Activated CD4-positive, alpha-beta T cell treated with anti-CD3 and anti-CD28 coated beads for 1 hour (primary cell): ENCODE data around the gene TMEM256.

ENCODE experiments used
- DNase-seq: peaks from one replicate; pipeline ENCODE4 v3.0.0-alpha.2; 2020

Gene TMEM256

DNA sequence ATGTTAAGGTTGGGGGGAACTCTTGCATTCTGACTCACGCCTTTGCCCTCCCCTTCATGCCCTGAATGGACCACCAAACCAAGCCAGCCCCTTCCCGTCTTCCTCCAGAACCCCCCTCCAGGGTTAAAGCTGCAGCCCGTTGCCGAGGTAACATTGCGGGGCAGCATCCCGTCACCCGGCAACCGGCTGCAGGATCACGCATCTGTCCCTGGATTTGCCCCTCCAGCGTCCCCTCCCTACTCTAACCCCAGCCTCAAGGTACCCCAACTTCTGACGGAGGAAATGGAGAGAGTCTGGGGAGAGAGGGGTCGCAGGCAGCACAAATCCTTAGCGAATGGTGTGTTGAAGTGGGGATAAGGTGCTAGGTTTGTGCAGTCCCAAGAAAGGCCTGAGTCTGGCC lies 3.2 kb upstream of the TMEM256 start:
- DNase-seq = no peak

DNA sequence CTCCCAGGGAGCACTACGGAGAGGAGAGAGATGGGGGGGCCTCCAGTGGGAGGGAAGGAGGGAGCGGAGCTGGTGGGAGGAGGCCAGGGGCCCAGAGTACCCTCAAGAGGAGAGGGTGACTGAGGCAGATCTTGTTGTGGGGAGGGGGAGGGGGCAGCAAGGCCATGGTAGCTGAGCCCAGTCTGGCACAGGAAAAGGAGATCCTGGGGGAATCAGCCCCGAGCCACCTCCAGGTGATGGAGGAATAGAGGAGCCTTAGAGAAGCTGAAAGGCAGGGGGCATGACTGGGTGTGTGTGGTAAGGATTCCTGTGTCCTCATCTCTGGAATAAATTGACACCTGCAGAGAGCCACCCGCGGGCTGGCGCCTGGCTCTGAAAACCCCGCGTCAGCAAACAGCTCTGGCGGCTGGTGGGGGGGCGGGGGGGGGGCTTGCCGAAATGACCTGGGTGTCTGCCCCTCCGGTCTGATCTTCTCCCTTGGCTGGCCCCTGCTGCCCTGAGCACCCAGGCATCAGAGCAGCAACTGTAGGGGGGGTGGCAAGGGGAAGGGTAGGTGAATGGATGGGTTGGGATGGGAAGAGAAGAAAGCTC lies 2.4 kb upstream of the TMEM256 start:
- no peak for DNase-seq

DNA sequence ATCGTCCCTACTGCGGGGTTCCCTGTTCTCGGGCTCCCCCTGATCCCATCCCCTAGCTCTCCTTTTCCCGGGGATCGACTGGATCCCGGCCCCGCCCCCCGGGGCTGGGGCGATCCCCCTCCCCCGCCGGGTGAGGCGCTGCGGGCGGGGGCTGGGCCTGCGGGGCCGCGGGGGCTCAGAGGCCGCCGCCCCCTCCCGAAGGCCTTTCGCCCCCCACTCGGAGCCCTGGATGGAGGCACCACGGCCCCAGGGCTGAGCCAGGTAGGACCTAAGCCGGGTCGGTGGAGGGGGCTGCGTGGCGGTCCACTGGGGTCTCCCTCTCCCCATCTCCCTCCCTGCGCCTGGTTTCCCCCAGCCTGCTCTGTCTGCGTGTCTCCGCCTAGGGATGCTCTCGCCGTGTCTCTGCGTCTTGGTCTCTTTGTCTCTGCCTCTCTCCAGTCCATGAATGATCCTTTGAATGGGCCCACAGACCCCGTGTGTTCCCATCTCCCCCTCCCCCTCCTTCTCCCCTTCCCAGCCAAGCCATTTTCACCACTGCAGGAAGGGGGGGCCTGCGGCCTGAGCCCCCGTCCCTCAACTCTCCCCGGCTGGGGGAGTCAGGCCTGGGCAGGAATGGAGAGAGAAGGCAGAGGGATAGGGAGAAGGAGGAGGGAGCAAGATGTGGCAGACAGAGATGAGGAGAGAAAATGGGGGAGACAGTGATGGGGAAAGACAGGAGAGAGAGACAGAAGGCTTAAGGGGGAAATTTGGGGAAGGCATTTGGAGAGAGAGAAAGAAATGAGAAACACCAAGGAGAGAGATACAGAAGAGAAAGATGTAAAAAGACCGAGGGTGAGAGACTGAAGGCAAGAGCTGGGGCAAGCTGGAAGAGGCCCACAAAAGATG lies 1.7 kb upstream of the TMEM256 start:
- no peak for DNase-seq

DNA sequence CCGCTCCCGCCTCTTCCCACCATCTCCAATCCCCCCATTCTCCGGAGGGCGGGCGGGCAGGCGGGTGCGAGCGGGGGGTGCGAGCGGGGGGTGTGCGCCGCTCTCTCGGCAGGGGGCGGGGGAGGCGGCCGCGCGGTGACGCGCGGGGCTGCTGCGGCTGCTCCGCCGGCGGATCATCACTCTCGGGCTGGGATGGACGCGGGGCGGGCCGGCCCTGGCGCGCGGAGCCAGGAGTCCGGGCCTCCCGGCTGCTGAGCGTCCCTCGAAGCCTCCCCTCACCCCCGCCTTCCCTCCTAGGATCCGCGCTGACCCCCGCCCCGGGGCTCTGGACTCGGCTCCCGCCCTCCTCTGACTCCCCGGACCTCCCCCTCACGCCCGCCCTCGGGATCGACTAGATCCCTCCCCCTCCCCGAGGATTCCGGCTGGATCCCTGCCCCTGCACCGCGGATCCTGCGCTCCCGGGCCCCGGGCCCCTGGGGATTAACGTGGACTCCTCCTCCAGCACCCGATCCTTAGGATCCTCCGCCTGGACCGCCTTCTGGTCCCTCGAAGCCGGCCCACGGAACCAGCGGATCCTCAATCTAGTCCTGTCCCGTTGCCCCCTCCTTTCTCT lies 946 bp upstream of the TMEM256 start:
- DNase-seq = no peak

DNA sequence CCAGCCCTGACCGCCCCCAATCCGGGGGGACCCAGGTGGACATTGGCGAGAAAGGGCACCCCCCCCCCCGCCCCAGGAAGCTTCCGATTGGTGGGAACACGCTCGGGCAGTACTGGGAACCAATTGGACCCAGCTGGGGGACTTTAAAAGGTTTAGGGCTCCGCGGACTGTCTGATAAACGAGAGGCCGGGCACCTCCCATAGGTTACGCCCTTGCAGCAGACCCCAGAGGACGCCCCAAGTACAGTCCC lies 245 bp downstream of the TMEM256 start:
- DNase-seq = no peak

DNA sequence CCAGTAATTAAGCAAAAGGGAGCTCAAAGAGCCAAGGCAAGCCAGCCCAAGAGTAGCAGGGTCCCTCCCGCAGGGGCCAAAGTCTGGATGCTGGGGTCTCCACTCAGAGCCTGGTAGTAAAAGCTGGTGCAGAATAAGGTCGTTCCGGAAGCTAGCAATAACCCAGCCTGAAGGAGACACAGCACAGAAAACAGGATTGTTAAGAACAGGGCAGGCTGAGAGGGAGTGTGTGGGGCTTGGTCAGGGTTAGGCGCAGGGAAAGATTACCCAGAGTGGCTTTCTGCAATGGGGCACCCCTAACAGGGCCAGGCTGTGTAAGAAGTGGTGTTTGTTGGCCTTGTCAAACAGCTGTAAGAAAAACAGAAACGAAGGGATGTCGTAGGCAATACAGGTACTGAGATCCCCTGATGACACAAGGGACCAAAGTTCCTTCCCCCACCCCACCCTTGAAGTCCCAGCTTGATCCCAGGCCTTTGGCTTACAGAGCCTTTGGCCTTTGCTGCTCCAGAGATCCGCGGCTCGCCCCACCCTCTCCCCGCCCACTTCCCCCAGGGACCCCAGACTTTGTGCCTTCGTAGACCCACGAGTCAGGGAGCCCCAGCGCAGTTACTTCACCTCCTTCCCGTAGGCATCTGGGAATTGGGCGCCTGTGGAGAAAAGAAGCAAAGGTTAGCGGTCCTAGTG lies 712 bp downstream of the TMEM256 start:
- no peak for DNase-seq

DNA sequence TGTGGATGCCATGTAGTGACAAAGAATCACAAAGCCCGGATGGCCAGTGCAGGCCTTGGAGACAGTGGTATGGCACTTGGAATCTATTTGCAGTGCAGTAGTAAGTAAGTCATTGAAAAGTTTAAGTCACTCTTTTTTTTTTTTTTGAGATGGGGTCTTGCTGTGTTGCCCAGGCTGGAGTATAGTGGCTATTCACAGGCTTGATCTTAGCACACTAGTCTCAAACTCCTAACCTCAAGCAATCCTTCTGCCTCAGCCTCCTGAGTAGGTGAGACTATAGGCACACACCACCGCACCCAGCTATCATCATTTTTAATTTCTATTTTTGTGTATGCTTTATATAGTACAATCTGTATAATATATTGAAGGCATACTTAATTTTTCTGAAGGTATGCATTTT lies 5.3 kb downstream of the TMEM256 start:
- no peak for DNase-seq

DNA sequence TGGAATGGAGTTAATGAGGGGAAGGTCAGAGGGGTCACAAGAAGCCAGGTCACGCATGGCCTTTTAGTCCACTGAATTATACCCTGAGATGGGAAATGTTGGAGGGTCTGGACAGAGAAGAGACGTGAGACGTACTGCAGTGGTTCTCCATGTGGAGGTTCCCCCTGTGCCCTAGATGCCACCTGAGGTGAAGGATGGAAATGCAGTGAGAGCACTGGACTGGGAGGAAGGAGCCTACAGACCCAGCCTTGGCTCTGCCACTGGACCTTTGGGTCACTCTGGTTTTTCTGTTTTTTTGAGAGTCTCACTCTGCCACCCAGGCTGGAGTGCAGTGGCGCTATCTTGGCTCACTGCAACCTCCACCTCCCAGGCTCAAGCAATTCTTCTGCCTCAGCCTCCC lies 7.8 kb downstream of the TMEM256 start:
- DNase-seq = no peak

DNA sequence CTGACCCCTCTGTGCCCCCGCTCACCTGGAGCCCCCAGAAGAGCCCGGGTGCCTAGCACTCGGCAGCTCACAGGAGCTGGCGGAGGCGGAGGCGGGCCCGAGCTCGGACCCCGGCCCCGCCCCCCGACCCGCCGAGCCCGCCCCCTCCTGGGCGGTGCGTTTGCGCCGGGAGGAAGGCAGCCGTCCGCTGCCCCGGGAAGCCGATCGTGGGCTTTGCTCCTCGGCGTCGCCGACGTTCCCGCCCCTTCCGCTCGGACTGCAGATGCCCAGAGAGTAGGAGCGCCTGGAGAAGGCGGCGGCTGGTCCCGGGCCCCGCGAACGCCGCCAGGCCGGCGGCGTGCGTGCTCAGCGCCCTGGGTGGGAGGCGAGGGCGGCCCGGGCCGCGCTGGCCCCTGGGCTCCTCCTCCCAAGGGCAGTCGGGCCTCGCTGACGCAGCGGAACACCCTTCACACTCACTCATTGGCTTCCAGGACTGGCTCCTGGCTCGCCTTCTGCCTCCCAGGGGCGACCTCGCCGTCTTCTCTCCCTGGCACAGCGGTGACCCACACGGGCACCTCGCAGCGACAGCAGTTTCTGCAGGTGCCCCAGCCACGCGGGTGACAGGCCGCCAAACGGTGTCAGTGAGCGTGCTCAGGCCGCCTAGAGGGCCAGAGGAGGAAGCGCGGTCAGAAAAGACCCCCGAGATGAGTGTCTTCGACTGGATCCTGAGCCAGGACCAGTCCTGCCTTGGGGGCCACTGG lies 9.3 kb downstream of the TMEM256 start, which contains the start of gene PLSCR3:
Gene PLSCR3 (minus strand): TSS at position 74 of the 740 bp plus-strand sequence. CDS start 415 bp downstream, outside the sequence.
- DNase-seq = peak; percentile 72

DNA sequence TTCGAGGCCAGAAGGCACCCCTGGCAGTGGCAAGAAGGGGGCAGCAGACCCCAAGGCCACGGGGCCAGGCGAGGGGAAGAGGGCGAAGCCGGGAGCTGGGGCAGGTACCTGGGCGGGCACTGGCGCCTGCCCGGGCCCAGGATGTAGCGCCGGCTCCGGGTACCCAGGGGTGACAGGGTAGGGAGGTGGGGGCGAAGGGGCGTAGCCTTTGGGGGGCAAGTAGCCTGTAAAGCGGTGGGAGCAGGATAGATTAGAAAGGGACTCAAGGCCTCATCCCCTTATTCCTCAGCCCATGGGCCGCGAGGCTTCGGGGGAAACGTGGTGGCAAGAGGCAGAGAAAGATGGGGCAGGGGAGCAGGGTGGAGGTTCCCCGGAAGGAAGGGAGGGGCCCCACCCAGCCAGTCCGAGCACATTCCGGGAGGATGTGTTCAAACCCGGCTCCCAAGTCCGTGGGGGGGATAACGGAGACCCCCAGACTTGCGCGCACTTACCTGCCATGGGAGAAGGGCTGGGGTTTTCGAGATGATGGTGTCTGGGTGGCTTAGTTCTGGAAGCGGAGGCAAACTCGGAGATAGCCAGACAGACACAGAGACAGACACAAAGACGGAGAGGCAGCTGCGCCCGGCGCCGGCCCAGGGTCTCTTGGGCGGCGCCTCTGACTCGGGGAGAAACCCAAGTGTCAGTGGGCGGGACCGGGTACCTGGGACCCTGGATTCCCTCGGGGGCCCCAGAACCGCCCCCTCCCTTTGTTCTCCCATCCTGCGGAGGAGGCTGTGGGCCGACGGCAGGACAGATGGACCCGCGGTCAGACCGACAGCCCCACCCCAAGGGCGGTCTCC lies 10.1 kb downstream of the TMEM256 start:
- no peak for DNase-seq

DNA sequence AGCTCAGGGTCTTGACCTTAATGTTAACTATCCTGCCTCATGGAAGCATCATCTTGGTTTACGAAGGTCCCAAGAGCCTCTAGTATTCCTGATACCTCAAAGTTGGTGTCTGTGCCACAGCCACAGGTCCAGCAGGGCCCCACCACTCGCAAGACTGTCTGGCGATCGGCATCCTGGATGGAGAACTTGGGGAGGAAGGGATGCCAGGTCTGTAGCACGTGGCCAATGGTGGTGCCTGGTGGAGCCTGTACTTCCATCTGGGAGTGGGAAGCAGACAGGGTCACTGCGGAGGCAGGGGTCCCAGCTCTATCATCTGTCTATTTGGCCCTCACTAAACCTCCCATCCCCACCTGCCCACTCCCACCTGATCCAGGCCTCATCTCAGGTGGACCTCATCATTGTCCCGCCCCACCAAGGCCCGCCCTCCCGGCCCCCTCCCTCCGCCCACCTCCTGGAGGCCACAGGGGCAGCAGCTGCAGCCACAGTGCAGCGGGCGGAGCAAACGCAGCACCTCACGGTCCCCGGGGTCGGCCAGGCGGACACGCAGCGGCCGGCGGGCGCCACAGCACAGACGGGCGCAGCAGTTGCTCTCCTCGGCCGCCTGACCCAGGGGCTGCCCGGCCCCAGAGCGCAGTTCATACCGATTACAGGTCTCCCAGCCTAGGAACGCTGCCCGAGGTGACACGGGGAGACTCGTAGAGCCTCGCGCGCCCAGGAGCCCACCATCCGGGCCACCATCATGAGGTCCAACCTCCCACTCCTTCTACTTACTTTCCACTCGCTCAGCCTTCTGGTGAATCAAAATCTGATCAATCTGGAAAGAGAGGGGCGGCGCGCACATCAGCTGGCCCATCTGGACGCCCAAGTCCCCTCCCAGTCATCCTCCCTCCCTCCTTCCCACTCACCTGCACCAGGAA lies 10.9 kb downstream of the TMEM256 start:
- DNase-seq = no peak

DNA sequence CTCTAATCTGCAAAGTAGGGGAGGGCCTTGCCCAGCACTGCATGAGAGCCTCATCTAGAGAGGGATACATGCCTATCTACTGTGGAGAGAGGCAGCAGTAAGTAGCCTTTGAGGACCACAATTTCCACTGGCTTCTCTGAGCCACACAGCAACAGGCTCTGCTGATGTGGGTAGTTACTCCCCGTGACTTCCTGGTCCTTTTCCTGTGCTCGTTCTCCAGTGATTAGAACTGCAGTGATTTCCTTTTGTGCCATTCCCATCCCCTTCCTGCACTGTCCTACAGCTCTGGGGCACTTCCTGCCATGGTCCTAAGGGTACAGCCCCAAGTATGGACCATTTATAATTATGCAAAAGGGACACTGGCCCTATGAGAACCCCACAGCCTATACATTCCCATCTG lies 12.6 kb downstream of the TMEM256 start:
- no peak for DNase-seq

DNA sequence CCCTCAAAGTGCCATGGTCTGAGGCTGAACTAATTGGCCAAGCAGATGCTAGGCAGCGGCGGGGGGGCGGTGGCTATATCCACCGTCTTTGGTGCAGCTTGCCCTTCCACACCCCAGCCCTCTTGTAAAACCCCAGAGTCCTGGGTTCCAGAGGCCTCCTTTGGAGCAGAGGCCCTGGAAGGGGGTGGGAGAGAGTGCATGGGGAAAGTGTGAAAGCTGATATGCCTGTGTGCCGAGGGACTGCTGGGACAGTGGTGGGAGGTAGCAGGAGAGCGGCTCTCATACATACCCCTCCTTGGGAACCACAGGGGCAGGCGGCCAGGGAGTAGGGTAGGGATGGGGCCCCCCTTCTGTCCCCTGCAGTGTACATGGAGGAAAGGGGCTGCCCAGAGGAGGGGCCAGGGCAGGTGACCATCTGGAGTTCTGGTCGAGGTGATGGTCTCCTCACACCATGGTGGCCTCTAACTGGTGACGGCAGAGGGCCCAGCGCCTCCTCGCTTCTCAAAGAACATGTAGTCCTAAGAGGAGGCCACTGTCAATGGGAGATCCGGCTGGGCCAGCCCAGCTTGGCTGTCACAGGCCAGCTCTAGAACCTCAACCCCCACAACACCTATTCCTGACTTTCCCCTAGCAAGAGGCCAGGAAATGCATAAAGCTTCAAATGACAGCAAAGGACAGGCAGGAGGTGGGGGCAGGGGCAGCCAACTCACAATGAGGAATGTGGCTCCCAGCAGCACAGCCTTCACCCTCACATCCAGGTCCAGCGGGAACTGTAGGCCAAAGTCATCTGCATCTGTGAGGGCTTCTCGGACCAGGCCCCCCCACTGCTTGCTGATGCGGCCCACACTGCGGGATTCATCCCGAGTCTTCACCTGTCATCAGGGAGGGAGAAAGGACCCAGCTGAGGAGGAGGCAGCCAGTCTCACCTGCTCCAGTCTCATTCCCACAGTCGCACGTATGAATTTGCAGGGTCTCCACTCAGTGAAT lies 13.7 kb downstream of the TMEM256 start:
- DNase-seq = no peak

DNA sequence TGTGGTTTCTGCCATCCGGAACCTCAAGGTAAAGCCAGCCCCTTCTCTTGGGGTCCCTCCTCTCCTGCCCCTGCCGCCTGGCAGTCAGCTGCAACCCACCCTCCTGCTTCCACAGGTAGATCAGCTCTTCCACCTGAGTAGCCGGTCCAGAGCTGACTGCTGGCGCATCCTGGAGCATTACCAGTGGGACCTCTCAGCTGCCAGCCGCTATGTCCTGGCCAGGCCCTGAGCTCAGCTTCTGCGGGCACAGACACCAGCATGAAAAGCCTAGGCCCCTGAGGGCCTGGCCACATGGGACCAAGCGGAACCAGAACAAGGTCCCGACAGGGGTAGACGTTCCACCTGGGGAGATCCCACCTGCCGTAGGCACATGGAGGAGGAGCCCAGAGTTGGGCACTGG lies 15.0 kb downstream of the TMEM256 start:
- DNase-seq = no peak

DNA sequence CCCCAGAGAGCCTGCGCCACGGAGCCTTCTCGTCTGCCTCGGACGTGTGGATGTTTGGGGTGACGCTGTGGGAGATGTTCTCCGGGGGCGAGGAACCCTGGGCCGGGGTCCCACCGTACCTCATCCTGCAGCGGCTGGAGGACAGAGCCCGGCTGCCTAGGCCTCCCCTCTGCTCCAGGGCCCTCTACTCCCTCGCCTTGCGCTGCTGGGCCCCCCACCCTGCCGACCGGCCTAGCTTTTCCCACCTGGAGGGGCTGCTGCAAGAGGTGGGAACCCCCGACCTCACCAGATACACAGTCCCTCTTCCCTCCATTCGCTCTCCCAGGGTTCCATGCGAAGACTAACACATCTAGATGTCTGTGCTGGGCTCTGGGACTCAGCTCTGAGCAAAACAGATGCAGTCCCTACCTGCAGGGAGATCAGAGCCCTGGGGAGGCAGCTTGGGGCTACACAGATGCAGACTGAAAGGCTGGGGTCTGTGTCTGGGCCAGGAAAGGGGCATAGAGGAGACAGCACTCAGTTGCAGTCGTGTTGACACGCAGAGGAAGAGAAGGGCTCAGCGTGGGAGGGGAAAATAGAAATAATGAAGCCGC lies 19.3 kb downstream of the TMEM256 start:
- DNase-seq = no peak

DNA sequence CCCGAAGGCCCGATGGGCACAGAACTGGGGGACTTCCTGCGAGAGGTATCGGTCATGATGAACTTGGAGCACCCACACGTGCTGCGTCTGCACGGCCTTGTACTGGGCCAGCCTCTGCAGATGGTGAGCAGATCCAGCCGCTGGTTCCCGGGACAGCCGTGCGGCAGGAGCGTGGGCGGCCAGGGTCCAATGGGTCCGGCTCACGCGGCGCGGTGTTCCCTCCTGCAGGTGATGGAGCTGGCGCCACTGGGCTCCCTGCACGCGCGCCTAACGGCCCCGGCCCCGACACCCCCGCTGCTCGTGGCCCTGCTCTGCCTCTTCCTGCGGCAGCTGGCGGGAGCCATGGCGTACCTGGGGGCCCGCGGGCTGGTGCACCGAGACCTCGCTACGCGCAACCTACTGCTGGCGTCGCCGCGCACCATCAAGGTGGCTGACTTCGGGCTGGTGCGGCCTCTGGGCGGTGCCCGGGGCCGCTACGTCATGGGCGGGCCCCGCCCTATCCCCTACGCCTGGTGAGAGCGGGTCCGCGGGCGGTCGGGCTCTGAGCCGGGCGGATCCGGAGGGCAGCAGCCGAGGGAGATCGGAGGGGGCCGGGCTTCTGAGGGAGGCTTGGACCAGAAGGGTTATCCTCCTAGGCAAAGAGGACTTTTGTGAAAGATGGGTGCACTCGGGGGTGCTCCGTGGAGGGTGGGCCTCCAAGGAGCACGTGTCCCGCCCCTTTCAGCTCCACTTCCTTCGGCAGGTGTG lies 20.0 kb downstream of the TMEM256 start:
- peak; percentile 69 for DNase-seq

DNA sequence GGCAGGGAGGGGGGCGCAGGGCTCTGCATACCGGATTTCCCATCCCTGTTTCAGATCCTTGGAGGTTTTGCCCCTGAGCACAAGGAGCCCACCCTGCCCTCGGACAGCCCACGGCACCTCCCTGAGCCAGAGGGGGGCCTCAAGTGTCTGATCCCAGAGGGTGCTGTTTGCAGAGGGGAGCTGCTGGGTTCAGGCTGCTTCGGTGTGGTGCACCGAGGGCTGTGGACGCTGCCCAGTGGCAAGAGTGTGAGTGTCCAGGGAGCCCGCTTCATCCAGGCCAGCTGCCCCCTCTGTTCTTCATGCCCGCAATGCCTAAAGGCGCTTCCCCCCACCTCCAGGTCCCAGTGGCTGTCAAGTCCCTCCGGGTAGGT lies 20.5 kb downstream of the TMEM256 start:
- no peak for DNase-seq

DNA sequence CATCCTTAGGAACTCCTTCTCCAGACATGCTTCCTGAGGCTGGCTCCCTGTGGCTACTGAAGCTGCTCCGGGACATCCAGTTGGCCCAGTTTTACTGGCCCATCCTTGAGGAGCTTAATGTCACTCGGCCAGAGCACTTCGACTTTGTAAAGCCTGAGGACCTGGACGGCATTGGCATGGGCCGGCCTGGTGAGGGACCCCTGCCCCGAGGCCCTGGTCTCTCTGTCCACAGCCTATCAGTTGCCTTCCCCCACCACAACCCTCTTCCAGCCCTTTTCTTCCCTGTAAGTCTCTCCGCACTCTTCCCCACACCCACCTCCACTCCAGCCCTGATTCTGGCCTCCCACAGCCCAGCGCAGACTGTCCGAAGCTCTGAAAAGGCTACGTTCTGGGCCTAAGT lies 21.0 kb downstream of the TMEM256 start:
- DNase-seq = no peak
